H1 (cell line): ENCODE data around the gene RADIL. TPM values are rescaled to one million over a fixed set of nuclear protein-coding genes. Genes with fewer than 3 reads are reported as not detected.

Experiments used
- CTCF ChIA-PET: fragments of 300-600 bp; sonication (Branson Sonifier 250); formaldehyde crosslinking; loops from one replicate; lab custom pipeline; 2021; ENCODE audit not compliant: partially characterized antibody; lab: Charles Lee
- POLR2A ChIA-PET: fragments of 300-600 bp; sonication (Branson Sonifier 250); formaldehyde crosslinking; loops from one replicate; lab custom pipeline; 2021; ENCODE audit warnings: inconsistent platforms; ENCODE audit not compliant: partially characterized antibody; lab: Charles Lee
- DNase-seq, 2 experiments: peaks; one replicate each; pipeline versions ENCODE4 v3.0.0 to v3.0.0-alpha.2; 2010 to 2022; ENCODE audit warnings: low spot score in 2 of 2, low read depth in 1 of 2, mixed read lengths in 1 of 2
- FAIRE-seq: peaks from 2 replicates; lab custom pipeline; 2011; peaks lifted over from hg19 to GRCh38; lab: Jason Lieb, UNC
- H2AFZ ChIP-seq: 2 replicates; pipeline ENCODE4 v1.8.1; 2012; ENCODE audit warnings: low read length, inconsistent platforms
- H2AK5ac ChIP-seq: 2 replicates; pipeline ENCODE4 v1.6.1; 2013; ENCODE audit warnings: low read depth, low read length
- H2BK120ac ChIP-seq: replicated peaks from 2 replicates; pipeline ENCODE3; 2013; ENCODE audit warnings: low read depth, low read length, inconsistent platforms
- H2BK12ac ChIP-seq: 2 replicates; pipeline ENCODE4 v1.6.1; 2013; ENCODE audit warnings: low read depth, low read length
- H2BK15ac ChIP-seq: 2 replicates; pipeline ENCODE4 v1.6.1; 2013; ENCODE audit warnings: low read length
- H2BK20ac ChIP-seq: 2 replicates; pipeline ENCODE4 v1.6.1; 2013; ENCODE audit warnings: low read length
- H2BK5ac ChIP-seq: 2 replicates; pipeline ENCODE4 v1.6.1; 2013; ENCODE audit warnings: low read depth, low read length
- H3K14ac ChIP-seq: 2 replicates; pipeline ENCODE4 v1.6.1; 2013; ENCODE audit warnings: inconsistent platforms; ENCODE audit not compliant: insufficient read length
- H3K18ac ChIP-seq: 2 replicates; pipeline ENCODE4 v1.6.1; 2013; ENCODE audit warnings: low read length; ENCODE audit errors: extremely low read depth
- H3K23ac ChIP-seq: 2 replicates; pipeline ENCODE4 v1.6.1; 2013; ENCODE audit warnings: inconsistent platforms; ENCODE audit not compliant: insufficient read length
- H3K23me2 ChIP-seq: 2 replicates; pipeline ENCODE4 v1.6.1; 2013; ENCODE audit warnings: low read depth, low read length
- H3K27ac ChIP-seq: 2 replicates; pipeline ENCODE4 v1.6.1; 2011; ENCODE audit warnings: low read depth, low read length, inconsistent platforms
- H3K27me3 ChIP-seq, 4 experiments: replicated peaks in 1 of 4; 1 replicate in 1 of 4; 2 replicates in 3 of 4; pipeline versions ENCODE4 v1.6.1 to v1.8.1; 2011 to 2013; ENCODE audit warnings: low read length in 3 of 4, mild to moderate bottlenecking in 3 of 4, inconsistent platforms in 2 of 4, mixed read lengths in 2 of 4, moderate library complexity in 1 of 4; ENCODE audit not compliant: control insufficient read depth in 3 of 4, insufficient read depth in 3 of 4; ENCODE audit errors: extremely low read depth in 1 of 4
- H3K36me3 ChIP-seq, 4 experiments: 2 replicates each; pipeline versions ENCODE4 v1.6.1 to v1.8.1; 2011 to 2013; ENCODE audit warnings: mild to moderate bottlenecking in 4 of 4, low read length in 3 of 4, moderate library complexity in 2 of 4, control low read depth in 1 of 4, inconsistent platforms in 1 of 4; ENCODE audit not compliant: insufficient read depth in 4 of 4, control insufficient read depth in 2 of 4
- H3K4ac ChIP-seq: replicated peaks from 2 replicates; pipeline ENCODE3; 2013; ENCODE audit warnings: low read length, low read depth, mixed read lengths, inconsistent platforms; ENCODE audit not compliant: insufficient read length
- H3K4me1 ChIP-seq, 4 experiments: replicated peaks in 1 of 4; 1 replicate in 1 of 4; 2 replicates in 3 of 4; pipeline versions ENCODE4 v1.6.1 to v1.8.1; 2011 to 2013; ENCODE audit warnings: low read length in 3 of 4, inconsistent platforms in 2 of 4, mixed read lengths in 1 of 4; ENCODE audit not compliant: insufficient read depth in 4 of 4, control insufficient read depth in 3 of 4
- H3K4me2 ChIP-seq, 2 experiments: 2 replicates each; pipeline versions ENCODE4 v1.6.1 to v1.8.1; 2011 to 2013; ENCODE audit warnings: low read depth in 2 of 2, low read length in 2 of 2, control low read depth in 1 of 2, inconsistent platforms in 1 of 2, mild to moderate bottlenecking in 1 of 2; ENCODE audit not compliant: insufficient read depth in 1 of 2
- H3K4me3 ChIP-seq, 4 experiments: fragments of 200-600, 300-600 bp in 1 of 4; sonication (generic), shearing (Covaris generic), sonication (Bioruptor Twin) in 1 of 4; 2 replicates each; pipeline versions ENCODE4 v1.5.1 to v1.8.1; 2011 to 2016; ENCODE audit warnings: low read length in 4 of 4, low read depth in 3 of 4, control low read depth in 2 of 4, inconsistent platforms in 2 of 4, mild to moderate bottlenecking in 2 of 4, mixed read lengths in 1 of 4, moderate library complexity in 1 of 4; ENCODE audit not compliant: insufficient read depth in 2 of 4; ENCODE audit errors: extremely low read depth in 1 of 4
- H3K56ac ChIP-seq: replicated peaks from 2 replicates; pipeline ENCODE3; 2013; ENCODE audit warnings: low read depth, mild to moderate bottlenecking, mixed read lengths, low read length, inconsistent platforms; ENCODE audit not compliant: insufficient read length
- H3K79me1 ChIP-seq: 2 replicates; pipeline ENCODE4 v1.6.1; 2013; ENCODE audit warnings: low read depth, low read length, control low read depth
- H3K79me2 ChIP-seq, 2 experiments: 2 replicates each; pipeline versions ENCODE4 v1.6.1 to v1.8.1; 2012 to 2013; ENCODE audit warnings: low read length in 2 of 2, mild to moderate bottlenecking in 2 of 2, inconsistent platforms in 1 of 2; ENCODE audit not compliant: insufficient read depth in 2 of 2, control insufficient read depth in 1 of 2
- H3K9ac ChIP-seq, 4 experiments: replicated peaks in 1 of 4; 1 replicate in 1 of 4; 2 replicates in 3 of 4; pipeline versions ENCODE4 v1.6.1 to v1.8.1; 2011 to 2013; ENCODE audit warnings: low read depth in 3 of 4, low read length in 3 of 4, control low read depth in 2 of 4, mild to moderate bottlenecking in 2 of 4, moderate library complexity in 2 of 4, inconsistent platforms in 1 of 4; ENCODE audit errors: extremely low read depth in 1 of 4
- H3K9me3 ChIP-seq, 2 experiments: 2 replicates each; pipeline versions ENCODE4 v1.6.1 to v1.8.1; 2012 to 2013; ENCODE audit warnings: mild to moderate bottlenecking in 2 of 2, moderate library complexity in 2 of 2, control low read depth in 1 of 2, inconsistent platforms in 1 of 2, low read depth in 1 of 2, low read length in 1 of 2, mixed read lengths in 1 of 2; ENCODE audit not compliant: insufficient read depth in 2 of 2
- H4K20me1 ChIP-seq, 2 experiments: replicated peaks in 1 of 2; 2 replicates each; pipeline versions ENCODE3 to v1.8.1; 2011 to 2013; ENCODE audit warnings: inconsistent platforms in 2 of 2, low read length in 2 of 2, mild to moderate bottlenecking in 1 of 2; ENCODE audit not compliant: insufficient read depth in 2 of 2, control insufficient read depth in 1 of 2
- H4K5ac ChIP-seq: 2 replicates; pipeline ENCODE4 v1.6.1; 2013; ENCODE audit warnings: low read length, low read depth, mixed read lengths, inconsistent platforms; ENCODE audit not compliant: insufficient read length
- H4K8ac ChIP-seq: 2 replicates; pipeline ENCODE4 v1.8.0; 2013; ENCODE audit warnings: mild to moderate bottlenecking, moderate library complexity, low read length, inconsistent platforms; ENCODE audit not compliant: insufficient read depth; ENCODE audit errors: extremely low read depth
- H4K91ac ChIP-seq: replicated peaks from 2 replicates; pipeline ENCODE3; 2013; ENCODE audit warnings: low read length, mixed read lengths, inconsistent platforms; ENCODE audit not compliant: insufficient read length
- JUN ChIP-seq: IDR thresholded peaks from 2 replicates; pipeline ENCODE4 v1.6.1; 2011; ENCODE audit warnings: low read depth, mild to moderate bottlenecking, improper control_type of control experiment, low read length
- PHF8 ChIP-seq: fragments of 200-600 bp; sonication (generic); conservative IDR thresholded peaks from 2 replicates; pipeline ENCODE4 v1.7.1; 2012; ENCODE audit warnings: low read depth, mild to moderate bottlenecking, inconsistent platforms, low read length, moderate library complexity
- SAP30 ChIP-seq: fragments of 300-600 bp; sonication (generic); IDR thresholded peaks from 2 replicates; pipeline ENCODE4 v1.7.1; 2012; ENCODE audit warnings: low read length, moderate library complexity, mild to moderate bottlenecking, inconsistent platforms; ENCODE audit not compliant: insufficient read depth, insufficient replicate concordance
- TBP ChIP-seq: IDR thresholded peaks from 2 replicates; pipeline ENCODE4 v1.6.1; 2011; ENCODE audit warnings: low read depth, low read length, improper control_type of control experiment
- YY1 ChIP-seq: IDR thresholded peaks from 2 replicates; pipeline ENCODE4 v1.6.1; 2011; ENCODE audit warnings: low read depth, mild to moderate bottlenecking, low read length
- WGBS, 2 experiments: shearing (Covaris generic) in 1 of 2; methylation state at CpG; one replicate each; pipeline versions ENCODE4 v1.1.6 to v1.1.7; 2013 to 2015; ENCODE audit warnings: low lambda C conversion rate in 2 of 2, mixed read lengths in 2 of 2, inconsistent platforms in 1 of 2, low coverage in 1 of 2, missing lambda C conversion rate in 1 of 2; ENCODE audit not compliant: insufficient replicate concordance in 2 of 2, insufficient coverage in 1 of 2, insufficient read length in 1 of 2; ENCODE audit errors: extremely low coverage in 1 of 2, missing lambda C conversion rate in 1 of 2; 5-methylcytosine and 5-hydroxymethylcytosine counted together
- polyA plus RNA-seq, 7 experiments: library from polyadenylated mRNA; depleted of rRNA in 3 of 7; stranded (reverse) in 5 of 7; unstranded in 2 of 7; fragments of >200 nt in 5 of 7; fragments of 200-250 nt in 2 of 7; gene quantifications; 1 replicate in 5 of 7; 2 replicates in 1 of 7; 4 replicates in 1 of 7; pipeline versions ENCODE4 v1.2.1 to v1.2.3, GENCODE V29; 2011 to 2013; ENCODE audit warnings: missing spikeins in 2 of 7, mixed read lengths in 2 of 7
- total RNA-seq: library from RNA; stranded (reverse); fragmentation: NEBNext Ultra II Directional; extraction: Animal tissue kit (Norgen Biotek cat#: 25700); gene quantifications from 2 replicates; pipeline ENCODE4 v1.2.1, GENCODE V29; 2021

The RADIL gene
- total and polyA plus RNA-seq, 2 of the 8 experiments (the other 6 are each of a cell fraction or from before 2014, with no cell fraction given), result 5.0 to 5.4 TPM

- Histone ChIP-seq H2AFZ (no peak overlapping the region), H3K27ac (no peak overlapping the region), H3K4me2 (no peak overlapping the region), H2BK120ac (no peak overlapping the region), H3K4me3 (no peak overlapping the region), H4K8ac (peak overlapping the region; percentile 51; the same call in 1 of the 2 replicates), H3K9me3 (no peaks in the 10 kb centered on the region; a peak in 1 of 4 replicates), H4K91ac (no peak overlapping the region), H3K56ac (no peak overlapping the region), H2BK5ac (no peak overlapping the region), H3K36me3 (peaks cover 3 to 26% (median 7%) of the 10 kb centered on the region in 4 experiments; a peak in 5 of 8 replicates), H3K9ac (no peak overlapping the region), H3K23ac (no peak overlapping the region), H3K14ac (no peak overlapping the region), H4K20me1 (peaks cover 0 to 3% of the 10 kb centered on the region in 2 experiments), H2AK5ac (no peak overlapping the region), H3K4ac (no peak overlapping the region), H2BK12ac (no peak overlapping the region), H2BK15ac (no peak overlapping the region), H4K5ac (no peak overlapping the region), H3K27me3 (no peaks in the 10 kb centered on the region), H3K79me2 (no peaks in the 10 kb centered on the region), H3K18ac (no peak overlapping the region), H3K23me2 (peaks cover 7% of the 10 kb centered on the region; the same call in 1 of the 2 replicates), H3K79me1 (no peaks in the 10 kb centered on the region), H2BK20ac (no peak overlapping the region), H3K4me1 (peaks cover 0 to 3% (median 1%) of the 10 kb centered on the region in 4 experiments; a peak in 4 of 7 replicates)
- no peak for FAIRE-seq
- POLR2A ChIA-PET, result interaction anchor here (1.1 to 1.9 kb wide), 3 partner anchors 8 to 16 kb away, joined by 6 to 11 read pairs (median 9); partner anchors contain the start of gene AP5Z1
- TF ChIP-seq PHF8, result no peak
- no peak for TF ChIP-seq YY1
- TF ChIP-seq SAP30, result no peak
- TF ChIP-seq TBP, result no peak
- TF ChIP-seq JUN, result no peak
- WGBS, 2 experiments, result 98% methylated on average over 23 of the region's 25 CpGs; no CpG with 5 or more reads in 1 of the 2 experiments
- CTCF ChIA-PET, result interaction anchor here (0.6 to 3.3 kb wide), 10 partner anchors 9 to 297 kb away, joined by 3 to 22 read pairs (median 6); partner anchors contain the start of gene AP5Z1
- DNase-seq, result no peak
Observed at GRCh38 chr7:4791101-4791737, 92.3 kb downstream of the RADIL start.
